ENCODE measurements around the gene NLRC5.
"Not testable (repeated sequence)": the region's sequence is repeated elsewhere in the genome, so short reads cannot be mapped to it uniquely, and the experiment has no call there.

Gene NLRC5

GRCh38 chr16:56964243-56965148, 24.9 kb upstream of the NLRC5 start:
- DNase-seq, result no peak

- no peak for DNase-seq
Observed at GRCh38 chr16:56965149-56966092, 23.9 kb upstream of the NLRC5 start.

- DNase-seq, result no peak
Observed at GRCh38 chr16:56966093-56966475, 23.3 kb upstream of the NLRC5 start.

- DNase-seq, result no peak
Observed at GRCh38 chr16:56967733-56968132, 21.6 kb upstream of the NLRC5 start.

- no peak for DNase-seq
Observed at GRCh38 chr16:56969769-56970168, 19.6 kb upstream of the NLRC5 start.

GRCh38 chr16:56970934-56971767, 18.2 kb upstream of the NLRC5 start:
- DNase-seq, result no peak

GRCh38 chr16:56971768-56972043, 17.7 kb upstream of the NLRC5 start:
- DNase-seq, result no peak

- no peak for DNase-seq
Observed at GRCh38 chr16:56972403-56973293, 16.7 kb upstream of the NLRC5 start.

- no peak for DNase-seq
Observed at GRCh38 chr16:56973294-56973689, 16.1 kb upstream of the NLRC5 start.

GRCh38 chr16:56973899-56974298, 15.5 kb upstream of the NLRC5 start:
- DNase-seq, result not testable (repeated sequence)

- DNase-seq, result no peak
Observed at GRCh38 chr16:56974549-56975300, 14.6 kb upstream of the NLRC5 start.

GRCh38 chr16:56975714-56976113, 13.6 kb upstream of the NLRC5 start:
- DNase-seq, result no peak

GRCh38 chr16:56977216-56977615, 12.1 kb upstream of the NLRC5 start:
- no peak for DNase-seq

- DNase-seq, result no peak
Observed at GRCh38 chr16:56977823-56978430, 11.4 kb upstream of the NLRC5 start.

- no peak for DNase-seq
Observed at GRCh38 chr16:56980201-56980535, 9.2 kb upstream of the NLRC5 start.

- DNase-seq, result no peak
Observed at GRCh38 chr16:56980792-56981724, 8.3 kb upstream of the NLRC5 start.

GRCh38 chr16:56981729-56982271, 7.6 kb upstream of the NLRC5 start:
- DNase-seq, result no peak

GRCh38 chr16:56982695-56983094, 6.7 kb upstream of the NLRC5 start:
- DNase-seq, result no peak

- DNase-seq, result no peak
Observed at GRCh38 chr16:56983211-56983751, 6.1 kb upstream of the NLRC5 start.

All from GOT3 (cell line).